HCEC 1CT (cell line): Measurements from ENCODE around the gene FMNL2.
A peak's percentile ranks its signal among the peaks of the same experiment; 100 is the strongest.
"Not testable (repeated sequence)": the region's sequence is repeated elsewhere in the genome, so short reads cannot be mapped to it uniquely, and the experiment has no call there.

Experiments
- DNase-seq: peaks from one replicate; pipeline ENCODE4 v3.0.0-alpha.2; 2017

FMNL2 gene

DNA sequence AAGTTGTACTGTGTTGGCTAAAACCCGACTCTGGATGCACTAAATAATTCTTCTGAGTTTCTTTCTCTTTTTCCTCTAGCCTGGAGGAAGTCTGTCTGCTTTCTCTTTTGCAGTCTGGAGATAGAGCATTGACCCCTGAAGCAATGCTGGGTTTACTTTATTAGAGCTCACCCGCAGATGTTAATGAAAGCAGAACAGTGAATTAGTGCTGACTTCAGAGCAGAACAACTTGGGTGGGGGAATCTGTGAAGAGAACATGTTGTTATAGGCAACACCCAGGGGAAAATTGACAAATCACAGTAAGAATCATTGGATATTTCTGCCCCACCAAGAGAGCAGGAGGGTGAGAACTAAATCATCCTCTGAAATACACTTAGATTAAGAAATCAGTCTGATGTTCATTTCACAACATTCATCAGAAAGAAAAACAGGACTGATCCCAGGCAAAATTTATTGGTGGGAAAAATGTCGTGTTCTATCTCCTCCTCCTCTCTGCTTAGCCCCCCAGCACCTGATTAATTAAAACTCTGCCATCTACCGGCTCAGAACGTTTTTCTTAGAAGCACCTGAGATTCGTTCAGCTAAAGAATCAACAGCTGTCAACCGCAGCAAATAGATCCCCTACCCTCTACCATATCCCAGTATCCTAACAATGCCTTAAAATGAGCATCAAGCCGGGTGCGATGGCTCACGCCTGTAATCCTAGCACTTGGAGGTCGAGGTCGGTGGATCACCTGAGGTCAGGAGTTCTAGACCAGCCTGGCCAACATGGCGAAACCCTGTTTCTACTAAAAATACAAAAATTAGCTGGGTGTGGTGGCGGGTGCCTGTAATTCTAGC is 165.1 kb downstream of the FMNL2 start:
- DNase-seq = no peak

DNA sequence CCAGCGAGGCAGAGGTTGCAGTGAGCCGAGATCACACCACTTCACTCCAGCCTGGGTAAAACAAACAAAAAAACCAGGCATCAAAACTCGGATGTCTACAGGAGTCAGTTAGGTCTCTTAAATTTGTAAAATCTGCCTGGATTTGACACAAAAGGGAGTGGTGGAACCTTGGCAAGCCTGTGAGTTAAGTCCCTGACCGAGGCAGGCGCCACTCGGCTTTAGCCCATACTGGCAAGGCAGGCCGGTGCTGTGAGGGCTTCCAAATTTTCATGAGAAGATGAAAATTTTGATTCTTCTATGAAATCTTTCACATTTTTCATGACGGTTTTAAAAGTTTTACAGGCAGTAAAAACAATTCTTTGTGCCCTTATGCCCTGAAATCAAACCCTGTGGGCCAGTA is 165.8 kb downstream of the FMNL2 start:
- DNase-seq = no peak

DNA sequence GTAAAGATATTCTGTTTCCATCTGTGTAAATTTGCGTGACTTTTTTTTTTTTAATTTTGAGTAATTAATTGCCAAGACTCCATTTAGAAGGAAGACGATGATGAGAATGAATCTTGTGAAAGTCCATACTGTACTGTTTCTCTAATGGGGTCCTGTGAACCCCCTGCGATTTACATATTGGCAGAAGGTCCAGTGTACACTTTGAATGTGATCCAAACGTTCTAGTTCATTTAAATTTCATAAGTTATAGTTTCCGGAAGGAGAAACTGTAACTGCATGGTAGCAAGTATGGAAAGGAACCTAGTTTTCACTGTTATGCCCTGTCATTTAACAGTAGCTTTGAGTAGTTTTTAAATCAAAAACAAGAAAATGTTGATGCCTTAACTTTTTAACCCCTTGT is 166.7 kb downstream of the FMNL2 start:
- DNase-seq = no peak

DNA sequence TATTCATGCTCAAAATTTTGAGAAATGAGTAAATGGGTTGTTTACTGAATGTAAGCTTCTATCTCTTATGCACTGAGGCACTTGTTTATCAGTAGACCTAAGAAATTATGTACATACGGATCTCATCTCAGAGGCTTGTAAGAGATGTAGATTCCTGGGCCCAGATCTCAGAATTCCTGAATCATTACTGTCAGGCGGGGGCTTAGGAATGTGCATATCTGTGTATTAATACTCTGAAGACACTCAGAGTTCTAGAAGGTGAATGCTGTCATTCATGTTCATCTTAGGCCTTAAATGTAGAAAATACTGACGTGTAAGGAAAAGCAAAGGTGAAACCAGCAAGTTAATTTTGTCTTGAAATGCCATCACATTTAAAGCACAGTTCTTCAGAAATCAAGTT is 169.6 kb downstream of the FMNL2 start:
- DNase-seq = peak; percentile 77

DNA sequence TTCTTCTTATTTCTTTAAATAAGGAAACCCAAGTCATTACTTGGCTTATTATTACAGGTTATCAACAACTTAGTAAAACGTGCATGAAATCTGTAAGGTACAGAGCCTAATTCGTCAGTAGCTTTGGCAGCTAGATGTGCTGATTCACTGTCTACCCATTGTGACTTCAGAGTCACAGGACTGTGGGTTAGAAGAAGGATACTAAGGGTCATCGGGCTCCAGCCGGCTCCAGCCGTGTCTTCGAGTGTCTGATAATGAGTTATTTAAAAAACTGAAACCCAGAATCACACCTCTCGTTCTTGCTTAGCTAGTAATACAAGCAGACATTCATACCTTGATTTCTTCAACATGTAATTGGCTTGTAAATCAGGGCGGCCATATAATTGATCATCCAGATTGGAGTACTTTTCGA is 170.5 kb downstream of the FMNL2 start:
- peak; percentile 86 for DNase-seq

DNA sequence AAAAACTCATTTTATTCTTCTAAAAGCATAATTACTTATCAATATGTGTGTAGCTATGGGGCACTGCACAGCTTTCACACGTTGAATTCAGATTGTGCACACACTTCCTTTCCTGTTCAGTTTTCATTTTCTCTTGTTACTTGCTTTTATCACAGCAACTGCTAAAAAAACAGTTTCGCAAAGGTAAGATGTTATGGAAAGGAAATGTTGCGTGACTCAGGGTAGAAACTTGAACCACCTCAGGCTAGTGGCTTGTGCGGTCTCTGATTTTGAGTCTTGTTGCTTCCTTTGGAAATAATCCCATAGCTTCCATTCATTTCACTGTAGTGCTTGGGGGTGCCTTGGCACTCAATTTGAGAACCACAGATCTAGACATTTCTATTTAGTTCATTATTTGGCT is 171.9 kb downstream of the FMNL2 start:
- no peak for DNase-seq

DNA sequence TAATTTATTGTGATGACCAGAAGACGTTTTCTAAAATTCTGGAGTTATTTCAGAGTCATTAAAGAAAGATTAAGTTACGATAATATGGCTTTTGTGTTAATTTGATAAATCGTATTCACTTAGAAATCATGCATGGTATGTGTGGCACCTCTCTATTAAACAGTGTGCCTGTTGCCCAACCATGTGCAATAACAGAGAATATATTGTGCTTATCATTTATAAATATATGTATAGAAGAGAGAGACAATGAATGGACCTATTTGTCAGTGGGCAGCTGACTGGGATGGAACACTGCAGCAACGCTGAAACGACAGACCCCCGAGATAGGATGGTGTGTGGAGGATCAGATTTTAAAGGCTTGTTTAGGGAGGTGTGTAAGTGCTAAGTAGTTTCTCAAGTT is 172.9 kb downstream of the FMNL2 start:
- DNase-seq = no peak

DNA sequence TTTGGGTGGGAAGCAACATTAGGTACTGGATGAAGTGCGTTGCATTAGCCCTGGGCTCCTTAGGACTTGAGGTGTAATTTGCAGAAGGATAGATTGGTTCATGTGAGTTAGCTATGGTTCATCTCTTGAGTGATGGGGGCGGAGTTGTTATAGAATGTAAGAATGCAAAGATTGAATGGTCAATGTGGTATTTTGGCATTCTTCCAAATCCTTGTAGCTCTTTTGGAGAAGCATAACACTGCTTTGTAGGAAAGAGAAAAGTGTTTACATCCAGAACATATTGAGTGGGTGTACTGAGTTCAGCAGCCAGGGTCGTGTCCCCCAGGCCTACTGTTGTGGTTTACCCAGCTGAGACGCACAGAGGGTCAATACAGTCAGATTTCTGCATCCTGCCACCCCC is 173.5 kb downstream of the FMNL2 start:
- peak; percentile 26 for DNase-seq

DNA sequence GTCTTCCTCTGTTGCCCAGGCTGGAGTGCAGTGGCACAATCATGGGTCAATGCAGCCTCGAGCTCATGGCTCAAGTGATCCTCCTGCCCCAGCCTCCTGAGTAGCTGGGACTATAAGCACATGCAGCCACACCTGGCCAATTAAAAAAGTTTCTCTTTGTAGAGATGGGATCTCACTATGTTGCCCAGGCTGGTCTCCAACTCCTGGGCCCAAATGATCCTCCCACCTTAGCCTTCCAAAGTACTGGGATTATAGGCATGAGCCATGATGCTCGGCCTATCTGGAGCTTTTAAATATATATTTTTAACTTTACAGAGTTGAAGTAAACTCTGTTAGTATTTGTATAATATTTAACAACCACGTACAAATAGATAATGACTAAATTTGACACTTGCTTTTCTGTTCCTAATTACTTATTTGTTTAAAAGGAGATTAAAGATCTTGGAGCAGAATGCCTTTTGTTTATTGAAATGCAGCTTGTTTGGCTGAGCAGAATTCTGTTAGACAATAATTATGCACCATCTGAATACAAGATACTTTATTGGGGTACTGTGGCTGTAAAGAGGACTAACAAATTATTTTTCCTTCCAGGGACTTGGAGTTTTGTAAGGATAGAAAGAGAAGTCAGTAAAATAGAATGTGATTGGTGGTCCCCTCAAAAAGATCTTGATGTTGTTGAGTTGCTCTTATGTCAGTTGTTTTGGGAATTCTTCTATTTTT is 175.0 kb downstream of the FMNL2 start:
- DNase-seq = no peak

DNA sequence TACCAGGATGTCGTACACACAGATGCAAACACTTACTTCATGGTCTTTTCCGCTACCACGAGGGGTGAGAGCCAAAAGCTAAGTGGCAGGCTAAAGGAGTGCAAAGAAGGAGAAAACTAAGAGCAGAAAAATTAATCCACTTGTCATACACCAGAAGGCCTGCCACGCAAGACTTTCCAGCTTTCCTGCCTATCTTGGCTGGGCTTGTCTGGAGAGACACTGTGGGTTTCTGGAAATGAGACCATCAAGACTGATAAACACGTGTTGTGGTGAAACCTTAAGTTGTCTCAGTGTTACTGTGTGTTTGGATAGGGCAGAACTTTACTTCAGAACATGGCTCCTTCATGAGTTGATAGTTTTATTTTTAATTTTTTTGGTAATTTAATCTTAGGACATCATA is 175.6 kb downstream of the FMNL2 start:
- DNase-seq = no peak

DNA sequence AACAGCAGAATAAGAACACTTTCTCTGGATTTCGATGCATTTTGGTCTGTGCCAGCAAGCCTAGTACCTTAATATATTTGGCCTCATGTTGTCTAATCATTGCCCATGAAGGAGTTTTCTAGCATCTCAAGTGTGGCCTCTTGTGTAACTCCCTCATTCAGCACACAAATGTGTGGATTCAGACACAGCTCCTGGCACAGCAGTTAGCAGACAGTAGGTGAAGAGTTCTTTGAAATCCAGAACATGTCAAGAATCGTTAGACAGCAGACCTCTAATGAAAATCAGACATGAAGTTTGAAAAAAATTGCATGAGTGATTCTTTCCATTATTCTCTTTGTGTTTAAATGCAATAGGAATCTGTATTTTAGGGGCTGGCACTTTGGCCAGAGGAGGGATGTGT is 177.0 kb downstream of the FMNL2 start:
- DNase-seq = no peak

DNA sequence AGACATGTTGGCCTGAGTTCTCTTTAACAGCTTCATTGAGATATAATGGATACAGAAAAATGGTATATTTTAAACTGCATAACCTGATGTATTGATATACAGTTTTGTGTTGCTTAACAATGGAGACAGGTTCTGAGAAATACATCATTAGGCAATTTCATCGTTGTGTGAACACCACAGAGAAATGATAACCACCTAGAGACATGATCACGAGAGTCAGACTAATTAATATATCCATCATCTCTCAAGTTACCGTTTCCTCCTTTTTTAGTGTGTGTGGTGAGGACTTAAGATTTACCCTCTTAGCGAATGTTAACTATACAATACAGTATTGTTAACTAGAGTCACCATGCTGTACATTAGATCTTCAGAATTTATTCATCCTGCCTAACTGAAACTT is 178.1 kb downstream of the FMNL2 start:
- no peak for DNase-seq

DNA sequence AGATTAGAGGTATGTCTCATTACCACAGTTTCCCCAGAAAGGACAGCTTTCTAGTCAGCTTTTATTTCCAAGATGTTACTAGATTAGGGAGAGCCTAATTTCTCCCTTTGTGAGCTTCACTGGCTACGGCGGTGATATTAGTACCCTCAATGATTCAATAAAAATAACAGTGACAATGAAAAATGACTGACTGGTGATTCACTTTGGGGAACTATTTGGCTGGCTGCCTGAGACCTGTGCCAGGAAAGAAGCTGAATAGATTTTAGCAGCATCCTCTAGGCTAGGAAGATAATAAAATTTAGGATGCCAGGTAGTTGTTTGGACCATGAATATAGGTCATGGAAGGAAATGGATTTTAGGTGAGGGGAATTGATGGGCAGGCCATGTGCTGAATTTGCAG is 178.7 kb downstream of the FMNL2 start:
- DNase-seq = peak; percentile 85

DNA sequence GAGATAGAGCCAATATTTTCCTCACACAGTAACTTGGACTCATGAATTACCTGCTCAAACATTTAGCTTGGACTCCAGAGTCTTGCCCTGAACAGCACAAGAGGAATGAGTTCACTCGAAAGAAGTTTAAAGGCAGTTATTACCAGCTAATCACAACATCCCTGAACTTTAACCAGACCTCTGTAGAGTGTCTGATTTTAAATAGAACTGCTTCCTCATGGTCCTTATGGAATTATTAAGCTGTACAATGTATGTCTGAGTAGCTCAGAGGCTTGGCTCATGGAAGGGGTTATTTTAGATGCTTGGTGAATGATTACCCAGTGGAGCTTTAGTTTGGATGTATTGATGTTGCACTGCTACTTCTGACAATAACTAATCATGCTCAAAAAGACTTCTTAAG is 183.1 kb downstream of the FMNL2 start:
- DNase-seq = no peak

DNA sequence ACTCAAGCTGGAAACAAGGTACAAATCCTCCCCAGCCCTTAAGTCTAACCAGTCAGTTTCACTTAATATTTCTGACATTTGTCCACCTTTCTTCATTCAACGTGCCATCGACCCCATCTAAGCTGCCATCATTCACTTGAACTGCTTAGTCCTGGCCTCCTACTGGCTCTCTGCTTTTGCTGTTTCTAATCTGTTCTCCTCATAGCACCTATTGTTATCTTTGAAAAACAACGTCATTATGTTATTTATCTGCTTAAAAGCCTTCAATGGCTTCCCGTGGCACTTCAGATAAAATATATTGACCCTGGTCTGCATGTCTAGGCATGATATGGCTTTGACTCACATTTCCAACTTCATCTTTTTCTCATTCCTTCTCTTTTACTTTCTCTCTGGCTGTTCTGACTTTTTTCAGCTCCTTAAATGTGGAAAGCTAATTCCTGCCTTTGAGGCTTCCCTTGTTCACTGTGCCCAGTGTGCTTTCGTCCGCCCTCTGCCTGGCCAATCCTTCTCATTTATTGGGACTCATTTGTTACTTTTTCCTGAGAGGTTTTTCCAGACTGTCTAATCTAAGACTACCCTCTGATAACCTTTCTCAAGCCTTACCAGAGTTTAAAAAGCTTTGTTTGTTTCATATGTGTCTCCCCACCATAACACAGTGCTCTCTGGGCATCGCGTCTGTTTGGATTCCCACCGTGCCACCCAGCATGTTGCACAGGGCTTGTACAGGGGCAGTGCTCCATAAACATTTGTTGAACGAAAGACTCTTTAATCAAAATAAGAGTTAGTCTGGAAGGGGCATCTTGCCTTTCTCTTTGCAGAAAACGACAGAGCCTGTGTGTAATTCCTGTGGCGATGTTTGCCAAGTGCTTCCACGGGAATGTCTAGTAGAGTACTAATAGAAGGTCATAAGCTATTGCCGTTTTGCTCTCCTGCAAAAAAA is 183.9 kb downstream of the FMNL2 start:
- no peak for DNase-seq

DNA sequence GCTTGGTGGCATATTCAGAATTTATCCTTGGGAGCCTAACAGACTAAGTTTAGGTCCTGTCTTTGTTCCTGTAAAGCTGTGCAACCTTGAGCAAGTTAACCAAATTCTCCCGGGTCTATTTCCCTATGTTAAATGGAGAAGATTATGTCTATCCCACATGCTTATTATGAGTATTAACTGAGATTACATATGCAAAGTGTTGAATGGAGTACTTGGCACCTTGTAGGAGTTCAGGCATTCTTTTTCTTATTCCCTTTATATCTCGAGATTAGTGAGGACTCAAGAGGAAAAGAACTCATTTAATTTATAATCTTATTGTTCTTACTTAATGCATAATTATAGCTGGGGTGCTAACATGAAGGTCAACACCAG is 184.6 kb downstream of the FMNL2 start:
- DNase-seq = no peak

DNA sequence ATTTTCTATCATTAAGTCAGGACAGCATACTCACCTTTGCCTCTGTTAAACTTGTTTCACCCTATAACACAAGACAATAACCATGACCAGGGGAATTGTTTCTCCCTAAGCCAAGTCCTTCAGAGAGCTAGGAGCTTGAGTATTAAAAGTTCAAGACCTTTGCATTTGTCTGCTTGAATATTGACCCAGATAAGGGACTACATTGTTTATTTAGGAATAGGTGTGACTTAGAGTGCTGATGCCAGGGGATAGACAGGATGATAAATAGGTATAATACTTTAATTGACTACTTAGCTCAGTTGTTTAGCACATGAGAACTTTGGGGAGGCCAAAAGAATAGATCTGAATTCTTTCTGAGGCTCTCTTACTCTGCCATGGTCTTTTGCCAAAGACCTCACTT is 185.8 kb downstream of the FMNL2 start:
- no peak for DNase-seq

DNA sequence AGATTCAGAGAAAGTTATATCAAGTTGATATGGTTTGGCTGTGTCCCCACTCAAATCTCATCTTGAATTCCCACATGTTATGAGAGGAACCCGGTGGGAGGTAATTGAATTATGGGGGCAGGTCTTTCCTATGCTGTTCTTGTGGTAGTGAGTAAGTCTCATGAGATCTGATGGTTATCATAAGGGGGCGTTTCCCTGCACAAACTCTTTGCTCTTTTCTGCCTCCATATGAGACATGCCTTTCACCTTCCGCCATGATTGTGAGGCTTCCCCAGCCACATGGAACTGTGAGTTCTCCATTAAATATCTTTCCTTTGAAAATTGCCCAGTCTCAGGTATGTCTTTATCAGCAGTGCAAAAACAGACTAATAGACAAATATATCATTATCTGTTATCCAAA is 187.5 kb downstream of the FMNL2 start:
- DNase-seq = not testable (repeated sequence)

DNA sequence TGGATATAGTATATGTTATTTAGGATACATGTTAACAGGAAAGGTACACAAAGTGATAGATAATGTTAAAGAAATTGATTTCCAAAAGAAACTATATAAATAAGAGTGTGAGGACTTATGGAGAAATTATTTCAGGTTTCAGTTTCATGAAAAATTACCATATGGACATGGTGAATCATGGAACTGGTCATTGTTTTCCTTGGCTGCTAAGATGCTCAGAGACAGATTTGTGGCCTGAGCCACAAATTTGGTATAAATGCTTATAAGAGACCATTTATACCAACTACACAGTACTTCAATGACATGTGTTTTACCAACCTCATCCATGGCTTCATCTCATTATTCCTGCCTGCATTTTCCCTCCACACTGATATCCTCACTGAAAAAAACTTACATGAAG is 188.1 kb downstream of the FMNL2 start:
- peak; percentile 73 for DNase-seq

DNA sequence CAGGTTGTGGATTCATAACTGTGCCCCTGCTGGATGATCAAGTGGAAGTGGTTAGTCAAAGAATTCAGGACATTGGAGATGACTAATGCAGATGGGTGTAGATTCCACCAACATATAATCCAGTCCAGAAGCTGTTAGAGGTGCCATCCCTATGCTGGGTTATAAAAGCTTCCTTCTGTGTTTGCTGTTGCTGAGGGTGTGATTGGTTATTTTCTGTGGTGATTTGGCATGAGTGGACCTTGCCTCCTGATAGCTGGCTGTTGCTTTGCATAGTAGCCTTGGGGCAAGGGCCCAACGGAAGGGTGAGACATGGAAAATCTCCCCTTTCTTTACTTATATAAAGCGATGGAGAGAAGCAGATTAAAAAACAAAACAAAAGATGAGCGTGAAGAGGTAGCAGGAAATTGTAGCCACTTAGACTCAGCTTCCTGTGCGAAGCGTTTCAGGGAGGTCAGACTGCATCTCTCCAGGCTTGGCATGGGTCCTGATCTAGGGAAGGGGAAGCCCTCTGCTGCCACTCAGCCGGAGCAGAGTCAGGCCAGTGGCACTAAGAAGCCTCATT is 190.4 kb downstream of the FMNL2 start:
- peak; percentile 76 for DNase-seq

DNA sequence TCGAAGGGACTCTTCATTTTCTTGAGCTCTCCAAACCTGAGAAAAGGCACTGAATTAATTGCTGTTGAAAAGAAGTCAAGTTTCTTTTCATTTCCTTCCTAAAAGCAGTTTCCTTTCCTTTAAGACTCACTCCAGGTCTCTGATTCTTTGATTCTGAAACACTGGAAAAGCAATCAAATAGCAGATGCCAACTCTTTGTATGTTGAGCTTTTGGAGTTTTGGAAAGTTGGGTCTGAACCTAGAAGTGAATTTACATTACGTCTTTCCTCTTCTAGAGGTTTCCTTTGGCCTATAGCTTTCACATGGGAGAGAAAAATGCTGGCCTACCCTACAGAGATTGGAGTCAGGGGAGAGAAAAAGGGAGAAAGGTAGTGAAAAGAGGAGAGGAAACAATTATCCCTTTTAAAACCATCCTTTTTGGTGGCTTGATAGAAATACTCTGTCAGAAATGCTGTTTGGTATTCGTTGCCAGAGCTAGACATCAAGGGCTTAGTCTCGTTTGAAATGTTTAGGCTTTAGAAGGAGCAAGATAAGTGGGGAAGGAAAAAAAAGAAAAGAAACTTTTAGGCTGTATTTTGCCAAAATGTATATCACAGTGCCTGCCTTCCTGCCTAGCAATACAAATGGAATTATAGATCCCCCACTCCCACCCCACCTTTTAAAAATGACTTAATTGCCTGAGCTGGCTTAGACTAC is 194.6 kb downstream of the FMNL2 start:
- no peak for DNase-seq

DNA sequence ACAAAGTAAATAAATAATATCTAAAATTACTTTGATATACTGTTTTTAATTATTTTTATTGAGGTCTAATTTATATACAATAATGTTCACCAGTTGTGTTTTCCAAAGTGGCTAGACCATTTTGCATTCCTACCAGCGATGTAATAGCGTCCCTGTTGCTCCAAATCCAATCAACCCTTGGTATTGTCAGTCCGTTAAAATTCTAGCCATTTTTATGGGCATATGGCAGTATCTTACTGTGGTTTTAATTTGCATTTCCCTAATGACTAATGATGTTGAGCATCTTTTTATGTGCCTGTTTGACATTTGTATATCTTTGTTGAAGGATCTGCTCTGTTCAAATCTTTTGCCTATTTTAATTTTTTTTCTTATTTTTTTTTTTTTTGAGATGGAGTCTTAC is 197.3 kb downstream of the FMNL2 start:
- peak; percentile 34 for DNase-seq
